GM19397 (cell line): ENCODE results near the gene DOC2A.
"Not testable (repeated sequence)": the region's sequence is repeated elsewhere in the genome, so short reads cannot be mapped to it uniquely, and the experiment has no call there.

Experiments
- ATAC-seq: cut with Tn5 transposase; IDR thresholded peaks from one replicate; pipeline ENCODE4 v1.9.1; 2021; ENCODE audit warnings: mild to moderate bottlenecking, moderate library complexity; ENCODE audit not compliant: unreplicated experiment

DOC2A gene

GRCh38 chr16:30027588-30028437, 17.0 kb upstream of the DOC2A start:
- no peak for ATAC-seq

GRCh38 chr16:30026449-30026848, 15.6 kb upstream of the DOC2A start:
- no peak for ATAC-seq

GRCh38 chr16:30025574-30025973, 14.7 kb upstream of the DOC2A start:
- ATAC-seq: no peak

GRCh38 chr16:30025156-30025555, 14.3 kb upstream of the DOC2A start:
- no peak for ATAC-seq

- ATAC-seq: no peak
Measured at GRCh38 chr16:30024451-30024850, 13.6 kb upstream of the DOC2A start.

- ATAC-seq: no peak
Measured at GRCh38 chr16:30023586-30023985, 12.8 kb upstream of the DOC2A start.

GRCh38 chr16:30022887-30023286, 12.1 kb upstream of the DOC2A start, which contains the start of gene C16orf92:
Gene C16orf92, plus strand, starts transcription at chr16:30023198. Its CDS starts 143 bp downstream, at chr16:30023341.
- no peak for ATAC-seq

GRCh38 chr16:30018731-30019158, 7.9 kb upstream of the DOC2A start:
- ATAC-seq: no peak

GRCh38 chr16:30017937-30018336, 7.1 kb upstream of the DOC2A start:
- ATAC-seq: not testable (repeated sequence)

GRCh38 chr16:30017277-30017656, 6.4 kb upstream of the DOC2A start:
- ATAC-seq: no peak

- ATAC-seq: no peak
Measured at GRCh38 chr16:30016555-30017276, 5.9 kb upstream of the DOC2A start.

- not testable (repeated sequence) for ATAC-seq
Measured at GRCh38 chr16:30015450-30015849, 4.6 kb upstream of the DOC2A start.

- ATAC-seq: not testable (repeated sequence)
Measured at GRCh38 chr16:30012598-30012997, 1.8 kb upstream of the DOC2A start.

- ATAC-seq: no peak
Measured at GRCh38 chr16:30011714-30012504, 1.1 kb upstream of the DOC2A start.

GRCh38 chr16:30009990-30010843, 610 bp downstream of the DOC2A start:
- no peak for ATAC-seq

GRCh38 chr16:30009085-30009862, 1.6 kb downstream of the DOC2A start:
- ATAC-seq: no peak

- no peak for ATAC-seq
Measured at GRCh38 chr16:30007378-30007895, 3.4 kb downstream of the DOC2A start.

GRCh38 chr16:30006659-30007377, 4.0 kb downstream of the DOC2A start:
- ATAC-seq: no peak

- no peak for ATAC-seq
Measured at GRCh38 chr16:30006095-30006473, 4.7 kb downstream of the DOC2A start.
